Mesangial cell (primary cell): ENCODE results near the gene ANTXR2. TPM values are rescaled to one million over a fixed set of nuclear protein-coding genes. Genes with fewer than 3 reads are reported as not detected.

ENCODE experiments used
- total RNA-seq: library from RNA; depleted of rRNA; stranded (reverse); fragments of >200 nt; gene quantifications from 2 replicates; pipeline ENCODE4 v1.2.3, GENCODE V29; 2015

The ANTXR2 gene
- total RNA-seq, result 23.1 and 30.6 TPM in 2 replicates

GRCh38 chr4:80072744-80073472 lies at the start of gene ANTXR2:
ANTXR2 (minus strand) TSS chr4:80073229; CDS start chr4:80072560, 669 bp downstream.

Other genes starting within 250 kb of the ANTXR2 start
- 0.38 and 0.49 TPM in 2 replicates for gene PRDM8, start 124.3 kb upstream of the ANTXR2 start, total RNA-seq
- 3.5 and 4.7 TPM in 2 replicates for gene FGF5, start 193.4 kb upstream of the ANTXR2 start, total RNA-seq